IMR-90 (cell line): ENCODE results near the gene CPED1. TPM values are rescaled to one million over a fixed set of nuclear protein-coding genes. Genes with fewer than 3 reads are reported as not detected.

Source experiments
- ATAC-seq: fragments of 200-7000 bp; cut with Tn5 transposase; 2 replicates; pipeline ENCODE4 v1.9.1; 2020; ENCODE audit warnings: low read depth, mild to moderate bottlenecking, moderate library complexity
- BruUV-seq: library from RNA; stranded (reverse); fragments of 400-500 nt; replicated peaks from 2 replicates; lab custom pipeline; 2021; lab: Mats Ljungman, UMichigan
- CTCF ChIA-PET: fragments of 300-600 bp; formaldehyde crosslinking; extraction: SDS; loops from one replicate; lab custom pipeline; 2021; ENCODE audit warnings: antibody characterized with exemption; lab: Yijun Ruan, JAX
- POLR2A ChIA-PET: fragments of 300-600 bp; sonication (Branson Sonifier 250); formaldehyde crosslinking; loops from one replicate; lab custom pipeline; 2022; ENCODE audit warnings: antibody characterized with exemption; ENCODE audit not compliant: unreplicated experiment; lab: Charles Lee
- DNase-seq: peaks from one replicate; pipeline ENCODE4 v3.0.0; 2013
- H2AFZ ChIP-seq: replicated peaks from 2 replicates; pipeline ENCODE3; 2013; ENCODE audit warnings: low read length, mild to moderate bottlenecking; ENCODE audit not compliant: poor library complexity
- H2AK5ac ChIP-seq: 2 replicates; pipeline ENCODE4 v1.6.1; 2013; ENCODE audit warnings: low read depth, low read length, inconsistent platforms
- H2AK9ac ChIP-seq: replicated peaks from 2 replicates; pipeline ENCODE3; 2013; ENCODE audit warnings: mild to moderate bottlenecking, low read depth, low read length, moderate library complexity; ENCODE audit not compliant: poor library complexity
- H2BK120ac ChIP-seq: 2 replicates; pipeline ENCODE4 v1.6.1; 2013; ENCODE audit warnings: low read depth, low read length, inconsistent platforms
- H2BK15ac ChIP-seq: 3 replicates; pipeline ENCODE4 v1.6.1; 2013; ENCODE audit warnings: low read depth, low read length, inconsistent platforms
- H2BK20ac ChIP-seq: 2 replicates; pipeline ENCODE4 v1.6.1; 2013; ENCODE audit warnings: low read depth, mild to moderate bottlenecking, inconsistent platforms, low read length, moderate library complexity
- H2BK5ac ChIP-seq: 2 replicates; pipeline ENCODE4 v1.6.1; 2013; ENCODE audit warnings: mild to moderate bottlenecking, low read depth, low read length, inconsistent platforms; ENCODE audit not compliant: poor library complexity, severe bottlenecking
- H3K14ac ChIP-seq: replicated peaks from 2 replicates; pipeline ENCODE4 v1.6.1; 2013; ENCODE audit warnings: low read depth, low read length, inconsistent platforms
- H3K18ac ChIP-seq: 2 replicates; pipeline ENCODE4 v1.6.1; 2013; ENCODE audit warnings: low read depth, low read length, control low read depth
- H3K23ac ChIP-seq: 2 replicates; pipeline ENCODE4 v1.6.1; 2013; ENCODE audit warnings: low read depth, low read length, inconsistent platforms
- H3K27ac ChIP-seq: 2 replicates; pipeline ENCODE4 v1.5.1; 2013; ENCODE audit warnings: mild to moderate bottlenecking, control low read depth, low read length; ENCODE audit not compliant: insufficient read depth
- H3K27me3 ChIP-seq: 2 replicates; pipeline ENCODE4 v1.6.1; 2013; ENCODE audit warnings: low read length; ENCODE audit not compliant: control insufficient read depth, insufficient read depth
- H3K36me3 ChIP-seq: 2 replicates; pipeline ENCODE4 v1.6.1; 2013; ENCODE audit warnings: low read length, mixed read lengths; ENCODE audit not compliant: control insufficient read depth, insufficient read depth
- H3K4ac ChIP-seq: 2 replicates; pipeline ENCODE4 v1.6.1; 2013; ENCODE audit warnings: low read depth, low read length, inconsistent platforms
- H3K4me1 ChIP-seq: 2 replicates; pipeline ENCODE4 v1.6.1; 2013; ENCODE audit warnings: low read length, mixed read lengths; ENCODE audit not compliant: control insufficient read depth, insufficient read depth
- H3K4me2 ChIP-seq: 2 replicates; pipeline ENCODE4 v1.6.1; 2013; ENCODE audit warnings: low read depth, mild to moderate bottlenecking, control low read depth, low read length, moderate library complexity
- H3K4me3 ChIP-seq: 2 replicates; pipeline ENCODE4 v1.5.1; 2013; ENCODE audit warnings: low read depth, mild to moderate bottlenecking, control low read depth, low read length, moderate library complexity; ENCODE audit not compliant: insufficient read depth
- H3K56ac ChIP-seq: 2 replicates; pipeline ENCODE4 v1.6.1; 2013; ENCODE audit warnings: low read length, inconsistent platforms; ENCODE audit not compliant: insufficient read depth; ENCODE audit errors: extremely low read depth
- H3K79me1 ChIP-seq, 2 experiments: 2 replicates each; pipeline ENCODE4 v1.6.1; 2013; ENCODE audit warnings: low read length in 2 of 2, inconsistent platforms in 1 of 2, low read depth in 1 of 2
- H3K9ac ChIP-seq: 2 replicates; pipeline ENCODE4 v1.6.1; 2013; ENCODE audit warnings: low read depth, low read length, control low read depth
- H3K9me1 ChIP-seq: 2 replicates; pipeline ENCODE4 v1.6.1; 2013; ENCODE audit warnings: low read length, inconsistent platforms; ENCODE audit not compliant: insufficient read depth
- H3K9me3 ChIP-seq: 2 replicates; pipeline ENCODE4 v1.6.1; 2013; ENCODE audit warnings: low read length; ENCODE audit not compliant: control insufficient read depth, insufficient read depth
- H4K20me1 ChIP-seq: 2 replicates; pipeline ENCODE4 v1.6.1; 2013; ENCODE audit warnings: low read length, inconsistent platforms; ENCODE audit not compliant: insufficient read depth
- H4K5ac ChIP-seq: 2 replicates; pipeline ENCODE4 v1.6.1; 2013; ENCODE audit warnings: mild to moderate bottlenecking, low read depth, low read length, control low read depth
- H4K8ac ChIP-seq, 2 experiments: 2 replicates each; pipeline ENCODE4 v1.6.1; 2013; ENCODE audit warnings: low read depth in 2 of 2, low read length in 2 of 2, control low read depth in 1 of 2, inconsistent platforms in 1 of 2
- H4K91ac ChIP-seq: 2 replicates; pipeline ENCODE4 v1.6.1; 2013; ENCODE audit warnings: low read depth, low read length, inconsistent platforms; ENCODE audit not compliant: insufficient read depth
- BHLHE40 ChIP-seq: fragments of 150-350 bp; IDR thresholded peaks from 2 replicates; pipeline ENCODE4 v1.6.1; 2016; ENCODE audit warnings: mild to moderate bottlenecking, low read depth, low read length
- CEBPB ChIP-seq: IDR thresholded peaks from 2 replicates; pipeline ENCODE4 v1.6.1; 2012; ENCODE audit warnings: low read depth, low read length, improper control_type of control experiment
- CHD1 ChIP-seq: IDR thresholded peaks from 2 replicates; pipeline ENCODE4 v1.6.1; 2012; ENCODE audit warnings: low read depth, low read length, improper control_type of control experiment
- CTCF ChIP-seq: conservative IDR thresholded peaks from 2 replicates; pipeline ENCODE4 v1.5.1; 2012; ENCODE audit warnings: mild to moderate bottlenecking, low read depth, low read length, improper control_type of control experiment
- ELK1 ChIP-seq: fragments of 150-350 bp; IDR thresholded peaks from 2 replicates; pipeline ENCODE4 v1.6.1; 2016; ENCODE audit warnings: low read depth, mild to moderate bottlenecking, low read length, moderate library complexity, borderline replicate concordance
- FOS ChIP-seq: fragments of 150-350 bp; IDR thresholded peaks from 2 replicates; pipeline ENCODE4 v1.6.1; 2016; ENCODE audit warnings: low read depth, low read length
- MXI1 ChIP-seq: IDR thresholded peaks from 2 replicates; pipeline ENCODE4 v1.6.1; 2012; ENCODE audit warnings: low read depth, mild to moderate bottlenecking, low read length, moderate library complexity, borderline replicate concordance
- RAD21 ChIP-seq: IDR thresholded peaks from 2 replicates; pipeline ENCODE4 v1.6.1; 2012; ENCODE audit warnings: low read length, improper control_type of control experiment
- RCOR1 ChIP-seq: IDR thresholded peaks from 2 replicates; pipeline ENCODE4 v1.6.1; 2012; ENCODE audit warnings: mild to moderate bottlenecking, low read length, improper control_type of control experiment; ENCODE audit not compliant: insufficient replicate concordance
- USF2 ChIP-seq: fragments of 150-350 bp; IDR thresholded peaks from 2 replicates; pipeline ENCODE4 v1.6.1; 2017; ENCODE audit warnings: mild to moderate bottlenecking, antibody characterized with exemption, low read length, low read depth
- WGBS, 2 experiments: methylation state at CpG; one replicate each; pipeline versions ENCODE4 v1.1.5 to v1.1.7; 2013; ENCODE audit warnings: missing lambda C conversion rate in 2 of 2; ENCODE audit not compliant: insufficient read length in 1 of 2; ENCODE audit errors: extremely low coverage in 2 of 2; 5-methylcytosine and 5-hydroxymethylcytosine counted together
- dilution Hi-C: fragments of 300-500 bp; cut with HindIII; formaldehyde crosslinking; loops from one replicate; pipeline ENCODE4 v1.14.3; 2018; ENCODE audit warnings: low sequenced_read_pairs; ENCODE audit not compliant: unreplicated experiment
- in situ Hi-C: fragments of 300-500 bp; cut with MboI; formaldehyde crosslinking; loops from 3 replicates; pipeline ENCODE4 v1.14.3; 2019; ENCODE audit warnings: low sequenced_read_pairs, inconsistent platforms, mixed read lengths
- intact Hi-C: fragments of 100-400 bp; cut with micrococcal nuclease; formaldehyde crosslinking; loops from 2 replicates; pipeline ENCODE4 v1.10.0; 2022
- polyA plus RNA-seq, 3 experiments: library from polyadenylated mRNA; depleted of rRNA; stranded (reverse); fragments of >200 nt; gene quantifications; 2 replicates each; pipeline ENCODE4 v1.2.3, GENCODE V29; 2012; ENCODE audit warnings: low replicate concordance in 1 of 3
- total RNA-seq: library from RNA; depleted of rRNA; stranded (reverse); fragments of >200 nt; gene quantifications from 2 replicates; pipeline ENCODE4 v1.2.3, GENCODE V29; 2012

The CPED1 gene
- total and polyA plus RNA-seq, 2 of the 4 experiments (the other 2 are of a cell fraction), result 31.2 to 96.8 TPM

- peak overlapping the region; percentile 71 for H2BK20ac ChIP-seq
- H2BK120ac ChIP-seq, result peak overlapping the region; percentile 84
- in situ Hi-C loops, result no loop called here
- H3K36me3 ChIP-seq, result no peaks in the 10 kb centered on the region
- H3K18ac ChIP-seq, result peak overlapping the region; percentile 92
- peak; percentile 37 for DNase-seq
- H3K23ac ChIP-seq, result peak overlapping the region; percentile 81
- H2AK5ac ChIP-seq, result no peak overlapping the region
- H2AK9ac ChIP-seq, result no peak overlapping the region
- peak overlapping the region; percentile 81 for H3K4me2 ChIP-seq
- intact Hi-C loops, result no loop called here
- peak; percentile 55 for ATAC-seq
- H3K9me3 ChIP-seq, result no peaks in the 10 kb centered on the region
- POLR2A ChIA-PET, result interaction anchor here (0.6 to 0.9 kb wide), 3 partner anchors 24 to 34 kb away, joined by 3 to 4 read pairs (median 3); no protein-coding TSS in a partner anchor
- H2BK5ac ChIP-seq, result peak overlapping the region; percentile 87
- peak overlapping the region; percentile 69 for H3K14ac ChIP-seq
- BruUV-seq, result no TSS peak
- CTCF ChIA-PET, result no interaction called here
- H2AFZ ChIP-seq, result no peak overlapping the region
- peaks cover 19 to 49% of the 10 kb centered on the region in 2 experiments for H3K79me1 ChIP-seq
- H4K5ac ChIP-seq, result peak overlapping the region; percentile 54
- peaks cover 14% of the 10 kb centered on the region for H3K4me1 ChIP-seq
- H4K91ac ChIP-seq, result peak overlapping the region; percentile 67; the same call in 1 of the 2 replicates
- peak overlapping the region; percentile 42; the same call in 1 of the 2 replicates for H3K9ac ChIP-seq
- H3K27me3 ChIP-seq, result no peaks in the 10 kb centered on the region
- no peak for TF ChIP-seq BHLHE40
- no peak for TF ChIP-seq CTCF
- no peak for TF ChIP-seq MXI1
- TF ChIP-seq USF2, result no peak
- TF ChIP-seq CEBPB, result no peak
- TF ChIP-seq FOS, result no peak
- no peak for TF ChIP-seq ELK1
- no peak for TF ChIP-seq RCOR1
- no peak for TF ChIP-seq CHD1
- no peak for TF ChIP-seq RAD21
- peak overlapping the region; percentile 6; the same call in 1 of the 2 replicates for H3K4me3 ChIP-seq
- peak overlapping the region; percentile 79 for H3K56ac ChIP-seq
- H3K27ac ChIP-seq, result peak overlapping the region; percentile 77
- dilution Hi-C loops, result no loop called here
- peak overlapping the region in 1 of 2 experiments; percentile 58; a peak in 3 of 4 replicates for H4K8ac ChIP-seq
- peaks cover 5% of the 10 kb centered on the region for H3K9me1 ChIP-seq
- H4K20me1 ChIP-seq, result no peaks in the 10 kb centered on the region
- peak overlapping the region; percentile 75; the same call in 2 of the 3 replicates for H2BK15ac ChIP-seq
- no CpG with 5 or more reads among the region's 8 CpGs for WGBS, 2 experiments
- H3K4ac ChIP-seq, result peak overlapping the region; percentile 64
Measured at GRCh38 chr7:121023683-121024511, 35.4 kb downstream of the CPED1 start.
